Measurements from ENCODE around the gene PFN3. TPM values are rescaled to one million over a fixed set of nuclear protein-coding genes. Genes with fewer than 3 reads are reported as not detected.

Gene PFN3
- total and polyA plus RNA-seq, 2 of the 13 experiments (the other 11 are each of a cell fraction or from before 2014, with no cell fraction given) = not detected

- TF ChIP-seq ATRX (CRISPR knock-in tag; IDR thresholded peaks at IDR 0.05; ENCODE audit: borderline replicate concordance) = no peak
- peak; percentile 82 for TF ChIP-seq ATF1 (CRISPR knock-in tag; IDR thresholded peaks at IDR 0.05)
- TF ChIP-seq E2F5 (CRISPR knock-in tag; conservative IDR thresholded peaks at IDR 0.05) = no peak
- no peak for TF ChIP-seq DNMT3B (CRISPR knock-in tag; conservative IDR thresholded peaks at IDR 0.05)
- TF ChIP-seq MYC (CRISPR knock-in tag; IDR thresholded peaks at IDR 0.05; ENCODE audit: borderline replicate concordance) = peak; percentile 70
- TF ChIP-seq IRF2 (CRISPR knock-in tag; IDR thresholded peaks at IDR 0.05) = peak; percentile 88
- no peak for TF ChIP-seq ZNF710 (CRISPR knock-in tag; IDR thresholded peaks at IDR 0.05; ENCODE audit: borderline replicate concordance)
- TF ChIP-seq ZNF503 (CRISPR knock-in tag; IDR thresholded peaks at IDR 0.05) = 0 out of 2 replicates have a peak, but pooled peaks have one; percentile 34
- 0 out of 2 replicates have a peak, but pooled peaks have one; percentile 33 for TF ChIP-seq ZNF609 (CRISPR knock-in tag; IDR thresholded peaks at IDR 0.05; ENCODE audit: borderline replicate concordance)
- 0 out of 2 replicates have a peak, but pooled peaks have one; percentile 43 for TF ChIP-seq CREB3 (CRISPR knock-in tag; IDR thresholded peaks at IDR 0.05)
- TF ChIP-seq MIER2 (CRISPR knock-in tag; IDR thresholded peaks at IDR 0.05) = no peak
- peak; percentile 78; the same call in 1 of the 2 replicates for TF ChIP-seq GMEB2 (CRISPR knock-in tag; IDR thresholded peaks at IDR 0.05; ENCODE audit: low read depth)
Measured at GRCh38 chr5:177351392-177352329, 48.8 kb downstream of the PFN3 start, which contains the start of gene LMAN2 (continued).

Data from HepG2 (cell line).